Mammary epithelial cell (primary cell): ENCODE results near the gene FSTL4.

Experiments used
- EZH2 ChIP-seq: IDR thresholded peaks from 2 replicates; pipeline ENCODE4 v1.6.1; 2012; ENCODE audit warnings: low read length, inconsistent platforms, borderline replicate concordance
- TF ChIP-seq, protein P1 (sequence below), 2 donors: IDR thresholded peaks in 1 of 2; conservative IDR thresholded peaks in 1 of 2; 2 replicates each; pipeline ENCODE4 v1.5.1; 2011 to 2012; ENCODE audit warnings: inconsistent platforms in 2 of 2, low read length in 2 of 2, mild to moderate bottlenecking in 2 of 2, control low read depth in 1 of 2, low read depth in 1 of 2; ENCODE audit not compliant: insufficient read depth in 1 of 2; ENCODE audit errors: extremely low read depth in 1 of 2

DNA sequence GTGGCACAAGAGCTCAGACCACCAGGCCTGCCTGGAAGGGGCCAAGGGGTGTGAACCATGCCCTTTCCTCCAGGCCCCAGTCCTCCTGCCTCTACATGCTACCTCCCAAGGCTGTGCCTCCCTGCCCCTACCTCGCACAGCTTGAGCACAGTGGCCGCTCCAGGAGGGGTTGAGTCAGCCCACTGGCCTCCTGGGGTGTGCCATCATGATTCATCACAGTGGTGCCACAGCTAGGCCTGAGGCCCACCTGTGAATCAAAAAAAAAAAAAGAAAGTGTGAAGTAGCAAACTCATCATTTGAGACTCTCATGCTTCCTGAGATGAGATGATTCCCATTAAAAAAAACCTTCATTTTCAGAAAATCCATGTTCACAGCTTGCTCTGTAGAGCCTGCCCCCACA is 320.0 kb downstream of the FSTL4 start:
- TF ChIP-seq, protein P1, sequence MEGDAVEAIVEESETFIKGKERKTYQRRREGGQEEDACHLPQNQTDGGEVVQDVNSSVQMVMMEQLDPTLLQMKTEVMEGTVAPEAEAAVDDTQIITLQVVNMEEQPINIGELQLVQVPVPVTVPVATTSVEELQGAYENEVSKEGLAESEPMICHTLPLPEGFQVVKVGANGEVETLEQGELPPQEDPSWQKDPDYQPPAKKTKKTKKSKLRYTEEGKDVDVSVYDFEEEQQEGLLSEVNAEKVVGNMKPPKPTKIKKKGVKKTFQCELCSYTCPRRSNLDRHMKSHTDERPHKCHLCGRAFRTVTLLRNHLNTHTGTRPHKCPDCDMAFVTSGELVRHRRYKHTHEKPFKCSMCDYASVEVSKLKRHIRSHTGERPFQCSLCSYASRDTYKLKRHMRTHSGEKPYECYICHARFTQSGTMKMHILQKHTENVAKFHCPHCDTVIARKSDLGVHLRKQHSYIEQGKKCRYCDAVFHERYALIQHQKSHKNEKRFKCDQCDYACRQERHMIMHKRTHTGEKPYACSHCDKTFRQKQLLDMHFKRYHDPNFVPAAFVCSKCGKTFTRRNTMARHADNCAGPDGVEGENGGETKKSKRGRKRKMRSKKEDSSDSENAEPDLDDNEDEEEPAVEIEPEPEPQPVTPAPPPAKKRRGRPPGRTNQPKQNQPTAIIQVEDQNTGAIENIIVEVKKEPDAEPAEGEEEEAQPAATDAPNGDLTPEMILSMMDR (conservative IDR thresholded peaks at IDR 0.05 in 1 of 2, IDR thresholded peaks at IDR 0.05 in 1 of 2; ENCODE audit: extremely low read depth in 1 of 2, insufficient read depth in 1 of 2, low read depth in 1 of 2, low read length in 2 of 2): no peak
- TF ChIP-seq EZH2: no peak
